ENCODE data around the gene HSPA2.
"Not testable (repeated sequence)": the region's sequence is repeated elsewhere in the genome, so short reads cannot be mapped to it uniquely, and the experiment has no call there.

The HSPA2 gene

DNA sequence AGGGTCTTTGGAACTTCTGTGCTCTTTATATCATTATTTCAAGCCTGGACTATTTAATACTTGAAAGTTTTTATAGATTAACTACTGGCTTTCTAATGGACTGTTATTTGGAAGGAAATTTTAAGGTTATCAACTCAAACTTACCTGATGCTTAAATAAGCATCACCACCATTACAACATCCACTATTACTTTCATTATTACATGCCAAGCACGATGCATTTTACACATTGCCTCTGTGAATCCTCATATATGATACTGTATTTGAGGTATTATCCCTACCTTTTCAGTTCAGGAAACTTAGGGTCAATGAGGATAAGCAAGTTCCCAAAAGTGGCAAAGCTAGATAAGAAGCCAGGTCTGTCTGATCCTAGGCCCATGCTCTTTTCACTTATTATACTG is 23.6 kb upstream of the HSPA2 start:
- no peak for DNase-seq

DNA sequence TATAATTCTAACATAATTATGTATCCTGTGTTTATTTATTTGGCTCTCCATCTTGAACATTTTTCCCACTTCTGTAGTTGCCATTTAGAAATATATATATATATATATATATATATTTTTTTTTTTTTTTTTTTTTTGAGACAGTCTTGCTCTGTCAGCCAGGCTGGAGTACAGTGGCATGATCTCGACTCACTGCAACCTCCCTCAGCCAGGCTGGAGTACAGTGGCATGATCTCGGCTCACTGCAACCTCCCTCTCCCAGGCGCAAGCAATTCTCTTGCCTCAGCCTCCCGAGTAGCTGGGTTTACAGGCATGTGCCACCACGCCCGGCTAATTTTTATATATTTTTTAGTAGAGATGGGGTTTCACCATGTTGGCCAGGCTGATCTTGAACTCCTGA is 22.9 kb upstream of the HSPA2 start:
- not testable (repeated sequence) for DNase-seq

DNA sequence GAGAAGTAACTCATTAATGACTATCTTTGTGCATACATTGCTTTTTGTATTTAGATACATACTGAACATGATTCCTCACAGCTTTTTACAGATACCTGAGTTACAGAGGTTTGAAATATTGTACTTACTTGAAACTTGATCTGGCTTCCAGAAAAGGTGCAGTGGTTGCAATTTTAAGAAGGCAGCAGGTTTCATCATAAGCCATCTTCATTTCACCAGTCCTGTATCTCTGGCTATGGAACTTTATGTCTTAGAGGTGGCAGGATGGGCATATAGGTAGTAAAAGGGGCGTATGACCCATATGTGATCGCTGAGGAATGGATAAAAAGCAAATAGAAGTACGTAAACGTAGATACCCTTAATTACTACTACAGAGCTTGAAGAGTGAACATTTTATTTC is 22.3 kb upstream of the HSPA2 start:
- DNase-seq, result no peak

DNA sequence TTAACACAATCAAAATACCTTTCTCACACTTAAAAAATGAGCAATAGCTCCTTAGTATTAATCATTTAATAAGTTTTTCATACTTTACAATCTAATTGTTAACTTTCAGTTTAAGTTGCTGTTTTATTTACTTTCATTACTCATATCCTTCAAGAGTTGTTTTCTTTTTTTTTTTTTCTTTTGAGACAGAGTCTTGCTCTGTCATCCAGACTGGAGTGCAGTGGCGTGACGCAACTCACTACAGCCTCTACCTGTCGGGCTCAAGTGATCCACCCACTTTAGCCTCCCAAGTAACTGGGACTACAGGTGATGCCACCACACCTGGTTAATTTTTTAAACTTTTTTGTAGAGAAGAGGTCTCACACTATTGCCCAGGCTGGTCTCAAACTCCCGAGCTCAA is 19.8 kb upstream of the HSPA2 start:
- DNase-seq, result no peak

DNA sequence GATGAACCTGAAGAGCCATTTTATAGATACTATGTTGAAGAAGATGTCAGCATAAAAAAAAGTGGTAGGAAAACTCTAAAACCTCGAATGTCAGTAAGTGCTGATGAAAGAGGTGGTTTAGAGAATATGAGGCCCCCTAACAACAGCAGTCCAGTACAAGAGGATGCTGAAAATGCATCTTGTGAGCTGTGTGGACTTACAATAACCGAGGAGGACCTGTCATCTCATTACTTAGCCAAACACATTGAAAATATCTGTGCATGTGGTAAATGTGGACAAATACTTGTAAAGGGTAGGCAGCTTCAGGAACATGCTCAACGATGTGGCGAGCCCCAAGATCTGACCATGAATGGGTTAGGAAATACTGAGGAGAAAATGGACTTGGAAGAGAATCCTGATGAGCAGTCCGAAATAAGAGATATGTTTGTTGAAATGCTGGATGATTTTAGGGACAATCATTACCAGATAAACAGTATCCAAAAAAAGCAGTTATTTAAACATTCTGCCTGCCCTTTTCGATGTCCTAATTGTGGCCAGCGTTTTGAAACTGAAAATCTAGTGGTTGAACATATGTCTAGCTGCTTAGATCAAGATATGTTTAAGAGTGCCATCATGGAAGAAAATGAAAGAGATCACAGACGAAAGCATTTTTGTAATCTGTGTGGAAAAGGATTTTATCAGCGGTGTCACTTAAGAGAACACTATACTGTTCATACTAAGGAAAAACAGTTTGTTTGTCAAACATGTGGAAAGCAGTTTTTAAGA is 17.8 kb upstream of the HSPA2 start:
- DNase-seq, result no peak

DNA sequence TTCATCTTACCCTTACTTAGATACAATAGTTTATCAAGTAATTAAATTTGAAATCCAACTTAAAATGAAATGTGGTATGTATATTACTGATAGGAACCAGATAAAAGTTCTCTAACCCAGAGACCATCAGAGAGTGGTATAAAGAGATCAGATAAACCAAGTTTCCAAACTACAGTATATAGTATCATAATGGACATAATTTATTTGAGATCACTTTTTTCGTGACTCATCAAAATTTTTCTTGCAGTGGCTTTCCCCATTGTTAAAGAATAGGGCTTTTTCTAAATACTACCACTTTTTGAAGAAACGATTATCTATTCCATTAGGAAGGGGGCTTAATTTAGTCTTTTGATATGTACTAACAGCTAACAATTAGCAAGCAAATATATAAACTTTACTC is 15.2 kb upstream of the HSPA2 start:
- DNase-seq, result no peak

DNA sequence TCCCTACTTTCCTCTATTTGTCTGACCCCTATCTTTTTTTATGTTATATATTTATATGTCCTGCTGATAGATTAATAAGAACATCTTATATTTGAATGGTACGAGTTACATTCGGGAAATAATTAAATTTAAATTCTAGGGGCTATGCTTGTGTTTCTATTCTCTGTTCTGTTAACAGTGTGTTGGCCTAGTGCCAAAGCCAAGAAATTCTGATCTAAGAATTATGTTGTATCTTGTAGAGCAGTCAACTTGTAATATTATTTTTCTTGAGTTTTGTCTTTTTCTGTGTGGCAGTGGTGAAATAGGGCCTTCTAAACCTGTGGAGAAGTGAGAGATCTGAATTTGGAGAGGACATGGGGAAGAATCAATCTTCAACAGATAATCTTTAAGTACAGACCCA is 9.0 kb upstream of the HSPA2 start:
- no peak for DNase-seq

DNA sequence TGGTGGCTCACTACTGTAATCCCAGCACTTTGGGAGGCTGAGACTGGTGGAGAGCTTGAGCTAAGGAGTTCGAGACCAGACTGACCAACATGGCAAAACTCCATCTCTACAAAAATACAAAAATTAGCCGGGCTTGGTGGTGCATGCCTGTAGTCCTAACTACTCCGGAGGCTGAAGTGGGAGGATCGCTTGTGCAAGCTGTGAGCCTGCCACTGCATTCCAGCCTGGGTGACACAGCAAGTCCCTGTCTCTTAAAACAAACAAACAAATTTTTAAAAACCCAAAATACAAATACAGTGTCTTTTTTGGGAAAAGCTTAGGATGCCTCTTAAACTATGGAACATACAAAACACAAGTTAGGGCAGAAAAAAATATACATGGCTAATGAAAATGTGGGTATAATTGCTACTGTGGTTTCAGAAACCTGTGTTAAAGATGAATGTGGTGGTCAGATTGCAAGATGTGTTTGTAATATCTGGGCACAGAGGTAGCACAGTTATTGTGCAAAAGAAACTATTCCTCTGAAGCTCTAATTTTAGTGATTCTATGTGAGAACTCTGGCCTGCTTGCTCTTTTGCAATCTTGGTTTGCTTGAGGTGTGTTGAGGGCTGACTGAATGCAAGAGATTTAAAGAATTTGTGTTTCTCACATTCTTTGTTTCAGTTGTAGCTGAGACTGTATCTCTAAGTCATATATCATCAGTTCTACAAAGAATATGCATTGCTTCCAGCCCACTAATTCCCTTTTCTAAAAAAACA is 3.9 kb upstream of the HSPA2 start:
- no peak for DNase-seq

DNA sequence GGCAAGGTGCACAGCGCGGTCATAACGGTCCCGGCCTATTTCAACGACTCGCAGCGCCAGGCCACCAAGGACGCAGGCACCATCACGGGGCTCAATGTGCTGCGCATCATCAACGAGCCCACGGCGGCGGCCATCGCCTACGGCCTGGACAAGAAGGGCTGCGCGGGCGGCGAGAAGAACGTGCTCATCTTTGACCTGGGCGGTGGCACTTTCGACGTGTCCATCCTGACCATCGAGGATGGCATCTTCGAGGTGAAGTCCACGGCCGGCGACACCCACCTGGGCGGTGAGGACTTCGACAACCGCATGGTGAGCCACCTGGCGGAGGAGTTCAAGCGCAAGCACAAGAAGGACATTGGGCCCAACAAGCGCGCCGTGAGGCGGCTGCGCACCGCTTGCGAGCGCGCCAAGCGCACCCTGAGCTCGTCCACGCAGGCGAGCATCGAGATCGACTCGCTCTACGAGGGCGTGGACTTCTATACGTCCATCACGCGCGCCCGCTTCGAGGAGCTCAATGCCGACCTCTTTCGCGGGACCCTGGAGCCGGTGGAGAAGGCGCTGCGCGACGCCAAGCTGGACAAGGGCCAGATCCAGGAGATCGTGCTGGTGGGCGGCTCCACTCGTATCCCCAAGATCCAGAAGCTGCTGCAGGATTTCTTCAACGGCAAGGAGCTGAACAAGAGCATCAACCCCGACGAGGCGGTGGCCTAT is 875 bp downstream of the HSPA2 start:
- DNase-seq, result no peak

DNA sequence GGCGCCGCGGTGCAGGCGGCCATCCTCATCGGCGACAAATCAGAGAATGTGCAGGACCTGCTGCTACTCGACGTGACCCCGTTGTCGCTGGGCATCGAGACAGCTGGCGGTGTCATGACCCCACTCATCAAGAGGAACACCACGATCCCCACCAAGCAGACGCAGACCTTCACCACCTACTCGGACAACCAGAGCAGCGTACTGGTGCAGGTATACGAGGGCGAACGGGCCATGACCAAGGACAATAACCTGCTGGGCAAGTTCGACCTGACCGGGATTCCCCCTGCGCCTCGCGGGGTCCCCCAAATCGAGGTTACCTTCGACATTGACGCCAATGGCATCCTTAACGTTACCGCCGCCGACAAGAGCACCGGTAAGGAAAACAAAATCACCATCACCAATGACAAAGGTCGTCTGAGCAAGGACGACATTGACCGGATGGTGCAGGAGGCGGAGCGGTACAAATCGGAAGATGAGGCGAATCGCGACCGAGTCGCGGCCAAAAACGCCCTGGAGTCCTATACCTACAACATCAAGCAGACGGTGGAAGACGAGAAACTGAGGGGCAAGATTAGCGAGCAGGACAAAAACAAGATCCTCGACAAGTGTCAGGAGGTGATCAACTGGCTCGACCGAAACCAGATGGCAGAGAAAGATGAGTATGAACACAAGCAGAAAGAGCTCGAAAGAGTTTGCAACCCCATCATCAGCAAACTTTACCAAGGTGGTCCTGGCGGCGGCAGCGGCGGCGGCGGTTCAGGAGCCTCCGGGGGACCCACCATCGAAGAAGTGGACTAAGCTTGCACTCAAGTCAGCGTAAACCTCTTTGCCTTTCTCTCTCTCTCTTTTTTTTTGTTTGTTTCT is 1.7 kb downstream of the HSPA2 start:
- DNase-seq, result no peak

DNA sequence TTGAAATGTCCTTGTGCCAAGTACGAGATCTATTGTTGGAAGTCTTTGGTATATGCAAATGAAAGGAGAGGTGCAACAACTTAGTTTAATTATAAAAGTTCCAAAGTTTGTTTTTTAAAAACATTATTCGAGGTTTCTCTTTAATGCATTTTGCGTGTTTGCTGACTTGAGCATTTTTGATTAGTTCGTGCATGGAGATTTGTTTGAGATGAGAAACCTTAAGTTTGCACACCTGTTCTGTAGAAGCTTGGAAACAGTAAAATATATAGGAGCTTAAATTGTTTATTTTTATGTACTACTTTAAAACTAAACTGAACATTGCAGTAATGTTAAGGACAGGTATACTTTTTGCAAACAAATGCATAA is 2.3 kb downstream of the HSPA2 start:
- no peak for DNase-seq

DNA sequence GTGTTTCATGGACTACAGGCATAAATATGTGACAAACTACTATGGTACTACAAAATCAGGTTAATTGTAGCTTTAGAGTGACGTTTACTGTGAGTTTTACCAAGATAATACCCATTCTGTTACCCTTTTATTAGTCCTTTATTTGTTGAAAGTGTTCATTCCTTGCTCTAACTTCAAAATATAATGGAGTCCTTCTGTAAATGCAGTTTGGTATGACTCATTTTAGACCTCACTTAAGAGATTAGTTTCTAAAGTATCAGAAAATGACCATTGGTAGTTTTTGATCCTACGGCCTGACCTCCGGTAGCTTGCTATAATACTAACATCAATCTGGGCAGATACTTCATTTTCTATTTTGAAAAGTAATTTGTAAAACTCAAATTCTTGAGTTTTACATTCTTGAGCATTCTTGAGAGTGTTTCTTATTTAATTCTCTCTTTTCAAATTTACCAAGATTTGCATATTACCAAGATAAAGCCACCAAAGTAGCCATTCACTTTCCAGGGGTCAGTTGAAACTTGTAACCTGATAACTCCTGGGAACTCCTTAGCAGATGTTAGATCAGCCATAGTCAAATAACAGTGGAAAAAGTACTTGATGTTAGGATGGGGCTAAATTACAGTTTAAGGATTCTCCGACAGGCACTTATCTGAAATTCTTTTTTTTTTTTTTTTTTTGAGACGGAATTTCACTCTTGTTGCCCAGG is 4.2 kb downstream of the HSPA2 start:
- DNase-seq, result no peak

DNA sequence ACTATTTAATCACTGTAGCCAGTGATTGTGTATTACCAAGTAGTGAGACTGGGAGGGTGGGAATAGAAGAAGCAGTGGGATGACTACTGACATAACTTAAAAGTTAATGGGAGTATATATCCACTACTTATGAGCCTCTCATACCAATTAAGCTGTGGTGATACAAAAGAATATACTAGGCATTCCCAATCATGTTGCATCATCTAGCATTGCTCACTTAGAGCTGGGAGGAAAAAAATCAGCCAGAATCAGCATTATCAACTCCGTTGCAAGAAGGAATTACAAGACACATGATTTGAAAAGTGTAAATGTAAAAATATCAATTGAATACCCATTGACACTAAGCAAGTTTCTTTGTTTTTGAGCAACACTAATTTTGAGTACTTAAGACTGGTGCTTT is 8.5 kb downstream of the HSPA2 start:
- DNase-seq, result no peak

DNA sequence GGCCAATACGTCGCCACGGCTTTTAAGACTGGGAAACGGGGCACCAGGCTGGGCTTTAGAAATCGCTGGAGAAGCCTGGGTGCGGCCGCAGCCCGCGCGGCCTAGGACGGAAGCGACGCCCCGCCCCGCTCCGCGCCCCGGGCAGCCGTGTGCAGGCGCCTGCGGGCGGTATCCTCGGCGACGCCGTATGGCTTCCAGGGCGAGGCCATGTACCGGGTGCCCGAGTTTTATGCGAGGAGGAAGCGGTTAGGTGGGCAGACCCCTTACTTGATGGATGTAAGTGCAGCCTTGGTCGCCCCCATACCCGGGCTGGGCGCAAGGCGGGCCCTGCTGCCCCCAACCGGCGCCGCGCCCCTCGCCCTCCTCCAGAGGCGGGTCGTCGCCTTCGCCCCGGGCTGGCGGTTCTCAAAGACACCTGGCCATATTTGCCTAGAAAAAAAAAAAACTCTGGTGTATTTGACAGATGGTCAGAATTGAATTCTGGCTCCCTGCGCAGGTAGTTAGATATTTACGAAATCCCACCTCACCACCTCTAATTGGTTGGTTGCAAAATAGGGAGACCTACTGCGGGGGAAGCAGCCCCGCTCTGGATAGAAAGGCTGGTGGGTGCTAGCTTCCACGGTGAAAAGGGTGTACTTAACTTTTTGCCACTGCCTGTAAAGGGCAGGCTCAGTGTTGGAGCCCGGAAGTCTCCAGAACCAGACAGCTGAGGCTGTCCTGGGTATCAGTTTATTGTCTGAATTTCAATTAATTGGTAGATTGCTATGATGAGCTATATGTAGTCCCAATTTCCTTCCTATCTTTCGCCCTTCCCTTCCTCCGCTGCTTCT is 9.5 kb downstream of the HSPA2 start, which contains the start of gene PPP1R36:
TSS of gene PPP1R36 (plus strand) at position 171 of the 830 bp plus-strand sequence. CDS start at position 208, 37 bp downstream.
- DNase-seq, result peak; percentile 82

DNA sequence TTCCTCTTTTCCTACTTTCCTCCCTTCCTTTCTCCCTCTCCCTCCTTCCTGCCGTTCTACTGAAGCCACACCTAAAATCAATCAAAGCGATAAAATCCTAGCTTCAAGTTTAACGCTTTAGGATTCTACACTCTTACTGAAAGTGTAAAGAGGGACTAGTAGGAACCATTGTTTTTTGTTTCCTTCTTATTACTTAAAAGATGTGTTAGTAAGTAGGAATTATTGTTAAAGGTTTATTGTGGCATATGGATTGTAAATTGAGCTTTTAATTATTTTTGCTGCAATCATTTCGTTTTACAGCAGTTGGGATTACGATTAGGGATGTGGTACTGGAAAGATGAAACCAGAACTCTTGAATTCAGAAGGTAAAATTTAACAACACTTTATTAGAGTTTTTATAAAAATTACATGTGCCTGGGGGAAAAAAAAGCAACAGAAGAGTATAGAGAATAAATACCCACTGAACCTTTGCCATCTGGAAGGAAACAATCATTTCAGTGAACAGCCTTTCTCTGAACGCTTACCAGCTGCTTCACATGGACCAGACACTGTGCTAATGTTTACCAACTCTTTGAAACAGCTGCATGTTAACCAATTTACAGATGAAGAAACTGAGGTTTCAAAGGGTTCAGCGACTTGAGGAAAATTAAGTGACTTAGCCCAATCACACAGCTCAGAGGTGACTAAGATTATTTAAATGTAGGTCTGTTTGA is 10.2 kb downstream of the HSPA2 start:
- DNase-seq, result peak; percentile 79

DNA sequence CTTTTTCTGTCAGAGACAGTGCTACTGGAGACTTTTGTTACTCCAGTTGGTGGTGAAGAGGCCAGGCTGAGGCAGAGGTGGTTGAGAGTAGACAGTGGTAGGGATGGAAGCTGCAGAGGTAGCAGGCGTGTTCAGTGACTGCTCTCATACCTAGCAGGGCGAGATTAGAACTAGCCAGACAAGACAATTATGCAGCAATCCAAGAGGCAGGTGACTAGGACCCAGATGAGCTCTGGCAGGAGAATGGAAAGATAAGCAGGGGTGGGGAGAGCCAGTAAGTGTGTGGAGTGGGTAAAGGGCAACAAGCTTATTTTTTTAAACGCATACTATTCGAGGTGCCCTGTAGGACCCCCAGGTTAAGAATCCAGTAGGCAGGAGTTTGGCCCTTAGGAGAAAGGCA is 14.0 kb downstream of the HSPA2 start:
- no peak for DNase-seq

DNA sequence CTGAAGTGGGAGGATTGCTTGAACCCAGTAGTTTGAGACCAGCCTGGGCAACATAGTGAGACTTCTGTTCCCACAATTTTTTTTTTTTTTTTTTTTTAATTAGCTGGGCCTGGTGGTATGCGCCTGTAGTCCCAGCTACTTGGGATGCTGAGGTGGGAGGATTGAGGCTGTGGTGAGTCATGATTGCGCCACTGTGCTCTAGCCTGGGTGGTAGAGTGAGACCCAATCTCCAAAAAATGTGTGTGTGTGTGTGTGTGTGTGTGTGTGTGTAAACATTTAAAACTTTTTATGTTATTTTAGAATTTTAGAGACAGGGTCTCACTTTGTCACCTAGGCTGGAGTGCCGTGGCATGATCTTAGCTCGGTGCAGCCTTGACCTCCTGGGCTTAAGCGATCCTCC is 16.0 kb downstream of the HSPA2 start:
- DNase-seq, result no peak

DNA sequence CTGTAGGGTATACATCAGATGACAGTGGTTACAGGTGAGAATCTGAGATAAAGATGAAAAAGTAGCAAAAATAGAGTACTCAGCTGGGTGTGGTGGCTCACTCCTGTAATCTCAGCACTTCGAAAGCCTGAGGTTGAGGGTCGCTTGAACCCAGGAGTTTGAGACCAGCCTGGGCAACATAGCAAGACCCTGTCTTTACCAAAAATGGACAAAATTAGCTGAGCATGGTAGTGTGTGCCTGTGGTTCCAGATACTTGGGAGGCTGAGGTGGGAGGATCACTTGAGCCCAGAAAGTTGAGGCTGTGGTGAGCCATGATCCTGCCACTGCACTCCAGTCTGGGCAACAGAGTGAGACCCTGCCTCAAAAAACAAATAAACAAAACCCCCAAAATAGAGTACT is 17.7 kb downstream of the HSPA2 start:
- not testable (repeated sequence) for DNase-seq

DNA sequence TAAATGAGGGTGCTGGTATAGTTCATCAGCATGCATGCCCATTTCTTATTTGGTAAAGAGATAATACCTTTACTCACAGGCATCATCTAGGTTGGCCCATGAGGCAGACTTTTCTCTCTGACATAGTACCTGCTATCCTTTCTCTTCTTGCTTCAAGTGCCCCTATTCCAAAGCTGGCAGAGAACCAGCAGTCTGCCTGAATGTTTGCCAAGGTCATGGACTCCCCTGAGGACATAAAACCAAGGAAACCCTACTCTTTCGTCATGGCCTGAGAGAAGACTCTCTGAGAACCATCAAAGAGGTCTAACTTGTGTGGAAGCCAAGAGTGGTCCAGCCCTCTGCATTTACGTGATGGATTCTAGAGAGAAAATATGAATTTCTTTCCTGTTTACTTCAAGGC is 21.1 kb downstream of the HSPA2 start:
- no peak for DNase-seq

DNA sequence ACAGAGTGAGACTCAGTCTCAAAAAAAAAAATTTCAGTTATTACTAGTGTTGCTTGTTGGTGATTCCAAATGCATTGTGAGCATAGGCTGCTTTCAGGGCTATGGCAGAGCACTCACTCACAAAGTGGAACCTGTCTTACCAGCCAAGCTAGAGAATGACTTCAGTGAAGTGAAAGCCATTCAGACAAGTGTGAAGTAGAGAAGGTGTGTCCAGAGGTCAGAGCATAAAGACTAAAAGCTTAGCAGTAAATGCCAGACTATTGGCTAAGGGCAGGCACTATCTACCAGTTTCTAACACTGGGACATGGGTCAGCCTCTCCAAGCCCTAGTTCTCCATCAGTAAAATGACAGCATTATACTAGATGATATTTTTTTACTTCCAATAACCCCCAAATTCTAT is 21.9 kb downstream of the HSPA2 start:
- DNase-seq, result no peak

DNA sequence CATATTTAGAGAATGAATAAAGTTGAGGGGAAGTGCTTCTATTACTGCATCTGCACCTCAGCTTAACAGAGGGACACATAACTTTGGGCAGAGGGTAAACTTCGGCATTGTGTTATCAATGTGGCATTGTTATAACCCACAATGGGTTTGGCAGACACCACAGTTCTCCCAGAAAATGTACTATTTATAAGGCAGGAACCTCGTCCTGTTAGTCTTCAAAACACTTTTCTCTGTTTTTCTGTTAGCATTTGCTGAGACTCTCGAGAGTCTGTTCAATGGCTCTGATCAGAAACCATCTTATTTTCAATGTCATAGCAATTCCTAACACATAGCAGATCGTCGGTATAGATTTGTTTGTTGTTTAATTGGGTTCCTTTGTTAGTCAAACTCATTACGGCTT is 23.2 kb downstream of the HSPA2 start:
- no peak for DNase-seq
